HG03378 (cell line): ENCODE results near the gene LMO1.

Experiments
- ATAC-seq: cut with Tn5 transposase; IDR thresholded peaks from one replicate; pipeline ENCODE4 v1.9.1; 2021; ENCODE audit warnings: mild to moderate bottlenecking, moderate library complexity; ENCODE audit not compliant: unreplicated experiment

Gene LMO1

DNA sequence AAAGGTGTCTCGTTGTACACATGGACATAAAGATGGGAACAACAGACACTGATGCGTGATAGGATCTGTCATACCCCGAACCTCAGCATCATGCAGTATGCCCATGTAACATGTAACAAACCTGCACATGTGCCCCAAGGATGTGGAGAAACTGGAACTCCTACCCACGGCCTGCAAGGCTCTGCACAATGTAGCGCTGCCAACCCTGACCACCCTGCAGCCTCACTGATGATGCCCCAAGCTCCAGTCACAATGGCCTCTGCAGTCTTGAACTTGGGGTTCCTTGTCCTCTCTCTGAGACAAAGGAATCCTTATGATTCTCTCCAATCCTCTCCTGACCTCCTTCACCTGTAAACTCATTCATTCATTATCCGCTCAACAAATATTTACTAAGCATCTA, 14.2 kb downstream of the LMO1 start:
- no peak for ATAC-seq

- no peak for ATAC-seq
These were observed 14.9 kb downstream of the LMO1 start for GRCh38 chr11:8248786-8249185.

DNA sequence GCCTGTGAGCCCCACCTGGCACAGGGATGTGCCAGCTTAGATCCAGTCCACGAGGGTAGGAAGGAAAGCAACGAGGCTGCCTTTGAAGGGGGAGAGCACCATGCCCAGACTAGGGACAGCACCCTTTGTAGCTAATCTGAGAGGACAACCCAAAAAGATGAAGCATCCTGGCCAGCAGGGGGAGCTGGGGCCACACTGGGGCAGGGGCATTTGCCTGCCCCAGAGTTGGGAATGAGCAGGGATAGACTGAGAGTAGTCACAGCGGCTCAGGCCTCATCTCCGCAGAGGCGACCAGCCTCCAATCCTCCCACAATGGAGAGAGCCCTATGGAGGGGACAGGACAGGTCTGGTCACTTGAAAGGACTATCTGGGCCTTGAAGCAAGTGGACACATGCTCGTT, 16.4 kb downstream of the LMO1 start:
- ATAC-seq: no peak

- no peak for ATAC-seq
These were observed 20.2 kb downstream of the LMO1 start for GRCh38 chr11:8243458-8243857.

DNA sequence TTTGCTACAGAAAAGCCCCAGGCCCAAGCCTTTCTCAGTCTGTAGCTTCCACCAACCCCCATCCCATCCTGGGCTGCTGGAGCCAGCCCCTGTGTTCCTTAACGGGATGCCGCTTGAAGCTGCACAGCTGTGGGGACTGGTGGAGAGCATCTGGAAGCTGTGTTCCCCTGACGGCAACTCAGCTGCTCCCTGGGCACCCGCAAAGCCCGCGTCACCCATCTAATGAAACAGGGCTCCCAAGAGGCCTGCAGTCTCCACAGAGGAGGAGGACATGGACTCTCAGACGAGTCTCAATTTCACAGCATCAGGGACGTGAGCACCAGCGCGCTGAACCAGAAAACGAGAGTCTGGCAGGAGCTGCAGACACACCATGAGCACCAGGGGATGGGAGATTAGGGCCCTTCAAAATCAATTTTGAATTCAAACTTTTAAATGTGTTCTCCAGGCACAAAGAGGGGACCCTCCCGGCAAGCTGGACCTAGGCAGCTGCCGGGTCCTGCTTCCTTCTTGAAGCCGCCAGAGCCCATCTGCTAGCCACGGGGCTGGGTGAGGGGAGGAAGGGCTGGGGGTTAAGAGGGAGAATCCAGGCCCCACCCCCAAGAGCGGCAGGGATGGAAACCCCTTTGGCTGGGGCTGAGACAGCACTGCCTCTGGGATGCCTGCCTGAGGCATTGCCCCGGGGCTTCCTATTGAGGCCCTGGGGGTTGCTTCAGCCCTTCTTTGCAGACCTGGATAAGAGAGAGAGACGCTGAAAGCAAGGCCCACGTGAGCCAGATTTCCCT, 21.0 kb downstream of the LMO1 start:
- ATAC-seq: no peak

DNA sequence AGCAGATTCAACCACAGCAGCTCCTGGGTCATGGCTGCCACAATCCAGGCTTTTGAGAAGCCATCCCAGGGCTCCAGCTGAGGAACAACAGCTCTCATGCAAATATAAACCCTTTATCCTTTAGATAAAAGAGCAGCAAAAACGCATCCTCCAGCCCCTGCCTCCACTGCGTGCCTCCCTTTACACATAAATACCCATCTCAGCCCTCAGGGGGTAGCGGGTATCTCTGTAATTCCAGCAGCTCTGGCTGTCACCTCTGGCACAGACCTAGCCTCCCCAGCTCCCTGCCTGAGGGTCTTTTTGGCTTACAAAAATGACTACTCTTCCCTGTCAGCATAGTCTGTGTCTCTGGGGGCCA, 21.6 kb downstream of the LMO1 start:
- ATAC-seq: no peak

DNA sequence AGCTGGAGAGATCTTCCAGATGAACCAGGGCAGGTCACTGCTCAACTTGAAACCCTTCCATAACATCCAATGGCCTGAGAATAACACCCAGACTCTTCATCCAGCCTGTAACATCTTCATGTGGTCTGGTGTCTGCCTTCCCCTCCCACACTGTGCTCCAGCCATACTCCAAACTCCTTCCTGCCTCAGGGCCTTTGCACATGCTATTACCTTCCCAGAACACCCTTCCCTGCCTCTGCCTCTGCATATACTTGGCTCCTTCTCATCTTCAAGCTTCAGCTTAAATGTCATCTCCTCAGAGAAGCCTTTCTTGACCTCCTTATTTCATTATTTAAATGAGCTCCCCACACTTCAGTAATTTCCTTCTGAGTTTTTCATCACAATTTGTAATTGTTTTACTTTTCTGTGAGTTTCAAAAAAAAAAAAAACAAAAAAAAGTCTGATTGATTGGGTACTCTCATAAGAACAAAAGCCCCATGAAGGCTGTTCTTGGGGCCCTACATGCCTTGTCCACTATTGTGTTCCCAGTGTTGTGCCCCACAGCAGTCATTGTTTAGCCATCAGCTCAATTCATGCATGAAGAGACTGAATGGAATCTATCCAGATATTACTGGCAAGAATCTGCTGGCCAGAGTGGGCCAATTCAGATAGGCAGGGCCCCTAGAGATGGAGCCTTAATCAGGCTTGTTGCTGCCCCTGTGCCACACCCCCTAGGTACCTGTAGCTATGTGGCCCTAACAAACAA, 22.1 kb downstream of the LMO1 start:
- no peak for ATAC-seq

DNA sequence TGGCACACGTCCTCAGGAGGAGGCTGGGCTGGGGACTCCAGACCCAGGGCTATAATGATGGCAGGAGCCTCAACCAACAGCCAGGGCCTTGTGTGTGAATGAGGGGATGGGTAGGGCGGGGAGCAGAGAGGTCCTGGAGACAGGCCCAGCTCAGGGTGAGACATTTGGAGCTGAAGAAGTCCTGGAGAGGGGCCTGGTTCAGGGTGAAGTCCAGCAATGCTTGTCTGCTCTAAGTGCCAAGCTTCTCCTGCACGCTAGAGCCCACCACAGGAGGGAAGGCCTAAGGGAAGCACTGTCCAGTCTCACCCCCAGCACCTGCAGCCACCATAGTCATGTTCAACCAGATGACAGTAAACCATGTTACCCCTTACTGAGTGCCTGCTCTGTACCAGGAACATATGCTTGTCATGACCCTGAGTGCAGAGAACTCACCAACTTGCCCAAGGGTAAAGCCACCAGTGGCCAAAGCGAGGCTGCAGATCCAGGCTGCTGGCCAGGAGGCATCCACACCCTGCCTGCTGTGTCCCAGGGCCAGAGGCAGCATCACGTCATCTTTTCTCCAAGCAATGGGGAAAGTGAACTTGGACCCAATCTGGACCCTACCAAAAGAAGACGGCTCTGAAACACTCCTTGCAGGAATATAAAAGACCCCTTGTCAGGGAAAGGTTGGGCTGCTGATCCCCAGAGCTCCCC, 24.0 kb downstream of the LMO1 start:
- ATAC-seq: no peak

DNA sequence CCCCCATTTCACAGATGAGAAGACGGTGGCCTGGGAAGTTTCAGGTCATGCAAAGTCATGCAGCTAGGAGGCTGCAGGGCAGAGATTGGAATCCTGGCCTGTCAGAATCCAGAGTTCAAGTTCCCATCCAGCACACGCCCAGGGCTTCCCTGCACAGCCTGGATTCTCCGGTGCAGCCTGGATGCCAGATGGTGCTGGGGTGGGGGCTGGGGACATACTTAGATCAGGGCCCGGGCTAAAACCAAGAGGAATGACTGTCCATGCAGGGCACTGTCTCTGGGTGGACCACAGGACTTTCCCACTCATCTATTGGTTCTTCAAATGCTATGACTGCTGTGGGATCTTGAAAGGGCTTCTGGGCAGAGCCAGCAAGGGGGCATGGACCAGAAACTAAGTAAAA, 24.6 kb downstream of the LMO1 start:
- ATAC-seq: no peak

- no peak for ATAC-seq
These were observed 26.2 kb downstream of the LMO1 start for GRCh38 chr11:8237453-8237852.

- ATAC-seq: no peak
These were observed 27.8 kb downstream of the LMO1 start for GRCh38 chr11:8235925-8236324.

DNA sequence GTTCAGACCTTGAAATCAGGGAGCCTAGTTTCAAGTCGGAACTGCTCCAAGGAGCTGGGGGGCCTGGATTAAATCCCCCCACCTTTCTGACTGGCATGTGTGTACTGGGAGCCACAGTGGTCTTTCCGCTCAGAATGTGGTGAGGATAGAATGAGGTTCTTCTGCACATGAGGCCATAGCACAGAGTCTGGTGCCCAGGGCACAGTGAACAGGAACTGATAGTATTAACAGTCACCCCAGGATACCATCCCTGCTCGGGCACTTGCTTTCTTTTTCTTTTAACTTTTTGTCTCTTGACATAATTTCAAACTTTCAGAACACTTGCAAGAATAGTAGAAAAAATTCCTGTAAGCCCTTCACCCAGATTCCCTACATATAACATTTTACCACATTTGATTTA, 28.8 kb downstream of the LMO1 start:
- ATAC-seq: no peak

- ATAC-seq: no peak
These were observed 29.3 kb downstream of the LMO1 start for GRCh38 chr11:8234425-8234821.

- no peak for ATAC-seq
These were observed 29.8 kb downstream of the LMO1 start for GRCh38 chr11:8233691-8234424.

DNA sequence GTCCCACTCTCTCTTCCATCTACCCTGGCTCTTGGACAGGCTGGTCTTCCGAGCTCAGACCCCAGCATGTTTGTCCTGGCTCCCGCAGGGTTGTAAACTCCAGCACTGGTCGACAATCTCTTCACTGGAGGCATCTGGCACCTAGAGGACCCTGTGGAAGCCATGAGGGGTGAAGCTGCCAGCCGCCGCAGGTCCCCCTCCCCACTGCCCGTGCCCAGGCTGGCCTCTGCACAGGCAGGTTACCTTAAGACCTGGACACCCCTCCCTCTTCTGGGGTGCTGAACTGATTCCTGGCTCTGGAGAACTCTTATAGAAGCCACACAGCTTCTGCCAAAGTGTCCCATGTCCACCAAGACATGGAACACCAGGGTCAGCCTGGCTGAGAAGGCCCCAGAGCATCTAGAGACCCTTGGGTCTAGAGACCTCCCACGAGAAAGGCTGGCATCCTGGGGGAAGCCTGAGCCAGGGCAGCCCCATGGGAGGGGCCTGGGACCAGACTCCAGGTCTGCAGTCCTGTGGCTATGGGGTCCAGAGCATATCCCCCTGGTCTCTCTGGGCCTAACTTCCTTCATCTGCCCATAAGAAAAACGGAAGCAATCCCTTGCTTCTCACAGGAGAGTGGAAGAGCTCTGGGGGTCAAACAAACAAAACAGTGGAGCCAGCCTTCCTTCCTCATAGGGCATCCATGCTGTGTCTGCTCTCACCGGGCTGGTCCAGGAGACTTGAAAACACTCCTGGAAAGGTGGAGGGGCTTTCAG, 30.6 kb downstream of the LMO1 start:
- ATAC-seq: no peak

- no peak for ATAC-seq
These were observed 31.3 kb downstream of the LMO1 start for GRCh38 chr11:8232414-8232813.

DNA sequence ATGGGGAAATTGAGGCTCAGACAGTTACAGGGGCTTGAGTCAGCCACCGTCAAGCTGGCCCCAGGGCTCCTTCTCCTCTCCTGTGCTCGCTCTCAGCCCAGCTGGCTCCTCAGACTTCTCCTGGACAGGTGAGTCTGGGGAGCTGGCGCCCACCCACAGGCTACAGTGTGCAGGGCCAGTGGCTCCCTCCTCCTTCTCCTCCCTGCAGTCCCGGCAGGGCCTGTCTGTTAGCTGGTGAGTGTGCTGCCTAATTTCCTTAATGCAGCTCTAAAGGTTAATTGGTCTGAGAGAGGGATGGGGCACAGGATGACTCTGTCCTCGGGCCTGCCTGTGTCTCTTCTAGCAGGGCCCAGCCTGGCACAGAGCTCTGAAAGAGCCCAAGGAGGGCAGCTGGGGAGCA, 31.7 kb downstream of the LMO1 start:
- no peak for ATAC-seq

- no peak for ATAC-seq
These were observed 32.5 kb downstream of the LMO1 start for GRCh38 chr11:8230921-8231847.

GRCh38 chr11:8230178-8230859, 33.4 kb downstream of the LMO1 start:
- ATAC-seq: no peak
